Measurements from ENCODE around the gene S100A16.

Gene S100A16

DNA sequence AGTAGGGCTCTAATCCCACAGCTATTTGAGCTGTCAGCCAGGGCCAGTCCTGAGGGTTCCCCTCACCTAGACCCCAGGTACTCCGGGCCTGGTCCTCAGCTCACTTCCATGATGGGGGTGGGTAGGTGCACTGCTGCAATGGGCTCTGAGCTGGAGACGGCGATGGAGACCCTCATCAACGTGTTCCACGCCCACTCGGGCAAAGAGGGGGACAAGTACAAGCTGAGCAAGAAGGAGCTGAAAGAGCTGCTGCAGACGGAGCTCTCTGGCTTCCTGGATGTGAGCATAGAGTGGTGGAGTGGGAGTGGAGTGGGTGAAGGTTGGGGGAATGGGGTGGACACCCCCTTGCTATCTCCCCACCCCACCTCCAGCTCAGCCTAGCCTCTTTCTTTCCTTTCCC, 17.4 kb upstream of the S100A16 start:
- no peak overlapping the region for H2AK5ac ChIP-seq (ENCODE audit: low read length)
- no CpG with 5 or more reads among the region's 7 CpGs for WGBS (ENCODE audit: extremely low coverage, insufficient coverage, low lambda C conversion rate)

DNA sequence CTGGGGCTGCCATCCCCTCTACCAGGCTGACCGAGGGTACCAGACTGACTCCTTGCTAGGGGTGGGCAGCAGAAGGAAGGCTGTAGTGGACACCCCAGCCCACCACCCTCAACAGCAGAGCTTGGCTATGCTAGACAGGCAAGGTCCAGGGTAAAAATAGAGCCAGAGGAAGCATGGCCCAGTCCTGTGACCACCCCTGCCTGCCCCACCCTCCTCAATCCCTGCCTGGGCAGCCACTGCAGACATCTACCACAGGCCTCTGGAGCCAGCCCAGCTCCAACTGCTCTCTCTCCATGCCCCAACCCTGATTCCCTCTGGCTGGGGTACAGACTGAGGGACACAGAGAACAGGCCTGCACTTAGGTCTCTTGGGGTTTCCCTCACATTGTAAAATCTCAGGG, 17.0 kb upstream of the S100A16 start:
- Histone ChIP-seq H2BK5ac (ENCODE audit: low read length) (no peak overlapping the region), H2AK5ac (ENCODE audit: low read length) (no peak overlapping the region), H3K79me2 (ENCODE audit: control insufficient read depth, insufficient read depth, low read length) (peaks cover 5% of the 10 kb centered on the region), H3K23ac (ENCODE audit: low read length) (no peak overlapping the region), H3K4me2 (ENCODE audit: low read length) (no peak overlapping the region), H2BK15ac (replicated peaks; ENCODE audit: low read depth) (no peak overlapping the region), H3K27ac (ENCODE audit: low read depth, low read length) (no peak overlapping the region), H2BK120ac (ENCODE audit: low read depth, low read length) (no peak overlapping the region), H3K4me1 (ENCODE audit: control insufficient read depth, low read depth, low read length) (peaks cover 2% of the 10 kb centered on the region), H3K36me3 (ENCODE audit: control insufficient read depth, insufficient read depth, low read length) (no peaks in the 10 kb centered on the region), H3K4me3 (ENCODE audit: low read length) (no peak overlapping the region), H4K8ac (ENCODE audit: low read depth, low read length) (no peak overlapping the region), H3K56ac (ENCODE audit: low read length) (peak overlapping the region; percentile 44), H3K79me1 (ENCODE audit: low read length) (no peaks in the 10 kb centered on the region), H3K18ac (ENCODE audit: low read length) (no peak overlapping the region), H3K4ac (ENCODE audit: low read depth, low read length) (no peak overlapping the region), H3K9ac (ENCODE audit: low read length) (peak overlapping the region; percentile 25), H4K5ac (ENCODE audit: low read length) (no peak overlapping the region), H3K27me3 (ENCODE audit: insufficient read depth, low read length, poor library complexity) (no peaks in the 10 kb centered on the region)
- no peak for DNase-seq
- WGBS (ENCODE audit: extremely low coverage, insufficient coverage, low lambda C conversion rate) = no CpG with 5 or more reads among the region's 1 CpG

More for the DNA sequence above, 17.4 kb upstream of the S100A16 start:
- Histone ChIP-seq H4K8ac (ENCODE audit: low read depth, low read length) (no peak overlapping the region), H3K23ac (ENCODE audit: low read length) (no peak overlapping the region), H3K18ac (ENCODE audit: low read length) (no peak overlapping the region), H4K5ac (ENCODE audit: low read length) (no peak overlapping the region), H3K4ac (ENCODE audit: low read depth, low read length) (no peak overlapping the region), H2BK15ac (replicated peaks; ENCODE audit: low read depth) (no peak overlapping the region), H3K4me3 (ENCODE audit: low read length) (no peak overlapping the region), H3K4me2 (ENCODE audit: low read length) (no peak overlapping the region), H3K79me1 (ENCODE audit: low read length) (no peaks in the 10 kb centered on the region), H3K79me2 (ENCODE audit: control insufficient read depth, insufficient read depth, low read length) (peaks cover 9% of the 10 kb centered on the region), H3K36me3 (ENCODE audit: control insufficient read depth, insufficient read depth, low read length) (no peaks in the 10 kb centered on the region), H3K27me3 (ENCODE audit: insufficient read depth, low read length, poor library complexity) (no peaks in the 10 kb centered on the region), H3K4me1 (ENCODE audit: control insufficient read depth, low read depth, low read length) (peaks cover 2% of the 10 kb centered on the region), H3K9ac (ENCODE audit: low read length) (no peak overlapping the region), H3K27ac (ENCODE audit: low read depth, low read length) (no peak overlapping the region), H3K56ac (ENCODE audit: low read length) (no peak overlapping the region), H2BK5ac (ENCODE audit: low read length) (no peak overlapping the region), H2BK120ac (ENCODE audit: low read depth, low read length) (no peak overlapping the region)
- no peak for DNase-seq

- no peaks in the 10 kb centered on the region for H3K36me3 ChIP-seq (ENCODE audit: control insufficient read depth, insufficient read depth, low read length)
- H2BK15ac ChIP-seq (replicated peaks; ENCODE audit: low read depth) = no peak overlapping the region
- WGBS (ENCODE audit: extremely low coverage, insufficient coverage, low lambda C conversion rate) = no CpG with 5 or more reads among the region's 5 CpGs
- DNase-seq = no peak
- no peak overlapping the region for H4K8ac ChIP-seq (ENCODE audit: low read depth, low read length)
- no peak overlapping the region for H3K4ac ChIP-seq (ENCODE audit: low read depth, low read length)
- H3K23ac ChIP-seq (ENCODE audit: low read length) = no peak overlapping the region
- H3K4me3 ChIP-seq (ENCODE audit: low read length) = no peak overlapping the region
- H2BK120ac ChIP-seq (ENCODE audit: low read depth, low read length) = no peak overlapping the region
- no peak overlapping the region for H3K27ac ChIP-seq (ENCODE audit: low read depth, low read length)
- H4K5ac ChIP-seq (ENCODE audit: low read length) = no peak overlapping the region
- H3K56ac ChIP-seq (ENCODE audit: low read length) = peak overlapping the region; percentile 30
- H2BK5ac ChIP-seq (ENCODE audit: low read length) = no peak overlapping the region
- no peak overlapping the region for H3K9ac ChIP-seq (ENCODE audit: low read length)
- H3K4me2 ChIP-seq (ENCODE audit: low read length) = no peak overlapping the region
- H3K18ac ChIP-seq (ENCODE audit: low read length) = no peak overlapping the region
- no peak overlapping the region for H2AK5ac ChIP-seq (ENCODE audit: low read length)
- H3K79me1 ChIP-seq (ENCODE audit: low read length) = no peaks in the 10 kb centered on the region
- H3K4me1 ChIP-seq (ENCODE audit: control insufficient read depth, low read depth, low read length) = peaks cover 2% of the 10 kb centered on the region
- no peaks in the 10 kb centered on the region for H3K79me2 ChIP-seq (ENCODE audit: control insufficient read depth, insufficient read depth, low read length)
- H3K27me3 ChIP-seq (ENCODE audit: insufficient read depth, low read length, poor library complexity) = no peaks in the 10 kb centered on the region
Observed at GRCh38 chr1:153629343-153629665, 16.4 kb upstream of the S100A16 start.

DNA sequence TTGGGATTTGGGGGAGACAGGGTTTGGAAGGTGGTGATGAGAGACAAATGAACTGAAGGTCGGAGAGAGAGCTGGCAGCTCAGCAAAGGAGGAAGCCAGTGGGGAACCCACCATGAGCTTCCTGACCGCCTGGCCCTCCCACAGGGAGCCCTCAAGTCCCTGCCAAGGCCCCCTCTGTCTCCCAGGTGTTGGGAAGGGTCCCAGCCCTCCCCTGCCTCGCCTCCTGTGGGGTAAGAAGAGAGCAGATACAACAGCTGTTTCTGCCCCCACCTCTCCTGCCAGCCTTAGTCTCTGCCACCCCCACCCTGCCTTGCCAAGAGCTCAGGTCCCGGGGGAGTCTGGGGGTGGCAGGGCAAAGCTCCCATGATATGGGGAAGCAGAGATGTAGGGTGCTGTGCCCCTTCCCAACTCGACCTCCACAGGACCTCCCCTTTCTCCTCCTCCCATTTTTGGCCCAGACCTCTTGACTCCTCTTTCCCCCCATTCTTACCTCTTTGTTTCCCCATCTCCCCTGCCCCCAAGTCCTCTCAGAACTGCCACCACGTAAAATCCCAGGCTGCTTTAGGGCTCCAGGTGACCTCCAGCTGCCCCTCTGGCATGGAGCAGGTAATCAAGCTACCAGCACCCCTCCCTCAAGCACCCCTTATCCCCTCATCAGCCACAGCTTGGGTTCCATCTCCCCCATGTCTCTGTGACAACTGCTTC, 15.9 kb upstream of the S100A16 start:
- no peak overlapping the region for H3K23ac ChIP-seq (ENCODE audit: low read length)
- H2BK15ac ChIP-seq (replicated peaks; ENCODE audit: low read depth) = no peak overlapping the region
- H3K79me1 ChIP-seq (ENCODE audit: low read length) = no peaks in the 10 kb centered on the region
- H3K27me3 ChIP-seq (ENCODE audit: insufficient read depth, low read length, poor library complexity) = no peaks in the 10 kb centered on the region
- no peak overlapping the region for H3K27ac ChIP-seq (ENCODE audit: low read depth, low read length)
- H3K18ac ChIP-seq (ENCODE audit: low read length) = no peak overlapping the region
- no peak overlapping the region for H3K9ac ChIP-seq (ENCODE audit: low read length)
- H3K4me1 ChIP-seq (ENCODE audit: control insufficient read depth, low read depth, low read length) = peaks cover 2% of the 10 kb centered on the region
- H2BK5ac ChIP-seq (ENCODE audit: low read length) = no peak overlapping the region
- H3K4me2 ChIP-seq (ENCODE audit: low read length) = no peak overlapping the region
- WGBS (ENCODE audit: extremely low coverage, insufficient coverage, low lambda C conversion rate) = no CpG with 5 or more reads among the region's 6 CpGs
- DNase-seq = no peak
- no peaks in the 10 kb centered on the region for H3K36me3 ChIP-seq (ENCODE audit: control insufficient read depth, insufficient read depth, low read length)
- no peak overlapping the region for H4K8ac ChIP-seq (ENCODE audit: low read depth, low read length)
- H3K79me2 ChIP-seq (ENCODE audit: control insufficient read depth, insufficient read depth, low read length) = no peaks in the 10 kb centered on the region
- H3K4ac ChIP-seq (ENCODE audit: low read depth, low read length) = no peak overlapping the region
- H3K4me3 ChIP-seq (ENCODE audit: low read length) = no peak overlapping the region
- H2BK120ac ChIP-seq (ENCODE audit: low read depth, low read length) = no peak overlapping the region
- H3K56ac ChIP-seq (ENCODE audit: low read length) = peak overlapping the region; percentile 52
- no peak overlapping the region for H4K5ac ChIP-seq (ENCODE audit: low read length)
- no peak overlapping the region for H2AK5ac ChIP-seq (ENCODE audit: low read length)

- Histone ChIP-seq H4K8ac (ENCODE audit: low read depth, low read length) (no peak within 1 kb of the TSS), H3K27me3 (ENCODE audit: insufficient read depth, low read length, poor library complexity) (no peaks in the 10 kb centered on the region), H3K79me2 (ENCODE audit: control insufficient read depth, insufficient read depth, low read length) (no peaks in the 10 kb centered on the region), H3K36me3 (ENCODE audit: control insufficient read depth, insufficient read depth, low read length) (no peaks in the 10 kb centered on the region), H3K4me3 (ENCODE audit: low read length) (peak within 1 kb of the TSS; percentile 40), H3K79me1 (ENCODE audit: low read length) (no peaks in the 10 kb centered on the region), H2BK120ac (ENCODE audit: low read depth, low read length) (no peak within 1 kb of the TSS), H2BK5ac (ENCODE audit: low read length) (no peak within 1 kb of the TSS), H3K4me2 (ENCODE audit: low read length) (peak within 1 kb of the TSS; percentile 82), H4K5ac (ENCODE audit: low read length) (no peak within 1 kb of the TSS), H3K4ac (ENCODE audit: low read depth, low read length) (peak within 1 kb of the TSS; percentile 47), H3K23ac (ENCODE audit: low read length) (no peak within 1 kb of the TSS), H2AK5ac (ENCODE audit: low read length) (no peak within 1 kb of the TSS), H3K4me1 (ENCODE audit: control insufficient read depth, low read depth, low read length) (peaks cover 2% of the 10 kb centered on the region), H3K9ac (ENCODE audit: low read length) (peak within 1 kb of the TSS; percentile 83), H3K18ac (ENCODE audit: low read length) (peak within 1 kb of the TSS; percentile 88), H3K56ac (ENCODE audit: low read length) (peak within 1 kb of the TSS; percentile 89), H3K27ac (ENCODE audit: low read depth, low read length) (peak within 1 kb of the TSS; percentile 69), H2BK15ac (replicated peaks; ENCODE audit: low read depth) (no peak within 1 kb of the TSS)
- peak; percentile 35 for DNase-seq
- no CpG with 5 or more reads among the region's 10 CpGs for WGBS (ENCODE audit: extremely low coverage, insufficient coverage, low lambda C conversion rate)
Observed at GRCh38 chr1:153627715-153628626, 15.0 kb upstream of the S100A16 start, which contains the start of gene S100A1. Gene S100A1, plus strand, starts transcription at chr1:153628434. Its CDS starts 2,088 bp downstream, at chr1:153630522.
